Kidney glomerular epithelial cell (primary cell): ENCODE data around the gene MYO18B.

Experiments used
- DNase-seq: peaks from one replicate; lab custom pipeline; 2025; lab: John Stamatoyannopoulos, UW

Gene MYO18B

DNA sequence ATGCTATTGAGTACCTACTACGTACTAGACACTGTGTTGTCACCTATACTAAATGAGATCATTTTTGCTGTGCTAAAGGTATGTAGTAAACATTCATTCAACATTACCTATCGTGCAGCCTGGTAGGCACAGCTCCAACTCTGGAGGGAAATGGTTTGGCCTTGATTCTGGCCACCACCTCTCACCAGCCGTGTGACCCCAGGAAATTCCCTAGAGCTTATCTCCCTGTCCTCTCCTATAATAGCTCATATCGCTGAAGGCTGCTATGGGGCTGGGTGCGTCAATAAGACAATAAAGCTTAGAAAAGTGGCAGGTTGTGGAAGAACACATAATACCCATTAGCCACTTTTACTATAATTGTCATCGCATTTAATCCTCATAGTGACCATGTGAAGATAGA is 107.5 kb downstream of the MYO18B start:
- DNase-seq, result no peak

GRCh38 chr22:25852223-25852622 is 110.2 kb downstream of the MYO18B start:
- no peak for DNase-seq

GRCh38 chr22:25853078-25853477 is 111.1 kb downstream of the MYO18B start:
- no peak for DNase-seq

DNA sequence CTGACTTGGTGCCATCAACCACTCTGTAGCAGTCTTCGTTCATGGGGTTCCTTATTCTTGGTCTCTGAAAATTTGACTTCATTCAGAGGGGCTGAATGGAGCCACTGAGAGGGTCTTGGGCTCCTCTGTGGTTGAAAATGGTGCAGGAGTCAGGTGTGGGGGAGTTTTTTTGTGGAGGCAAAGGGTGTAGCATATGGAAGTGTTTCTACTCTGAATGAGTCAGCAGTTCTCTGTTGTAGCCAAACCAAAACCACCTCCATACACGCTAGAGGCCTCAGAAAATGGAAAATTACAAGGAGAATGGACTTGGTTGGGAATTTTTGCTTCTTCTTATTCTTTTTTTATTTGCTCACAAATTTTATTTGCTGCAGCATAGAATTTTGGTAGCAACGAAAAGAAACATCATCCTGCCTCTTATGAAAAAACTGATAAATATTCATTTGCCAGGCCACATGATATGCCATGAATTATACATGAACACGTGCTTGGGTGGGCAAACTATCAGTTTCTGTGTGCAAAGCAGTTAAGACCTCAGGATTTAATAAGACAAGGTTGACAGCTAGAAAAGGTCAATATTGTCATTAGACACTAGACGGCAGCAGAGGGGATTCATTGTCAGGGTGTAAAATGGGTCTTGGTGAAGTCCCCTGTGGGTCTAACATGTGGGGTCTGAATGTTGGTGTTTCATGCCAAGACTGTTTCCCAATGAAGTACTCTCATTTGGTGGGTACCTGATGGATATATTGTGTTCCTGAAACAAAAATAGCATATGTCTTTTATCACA is 111.7 kb downstream of the MYO18B start:
- no peak for DNase-seq

DNA sequence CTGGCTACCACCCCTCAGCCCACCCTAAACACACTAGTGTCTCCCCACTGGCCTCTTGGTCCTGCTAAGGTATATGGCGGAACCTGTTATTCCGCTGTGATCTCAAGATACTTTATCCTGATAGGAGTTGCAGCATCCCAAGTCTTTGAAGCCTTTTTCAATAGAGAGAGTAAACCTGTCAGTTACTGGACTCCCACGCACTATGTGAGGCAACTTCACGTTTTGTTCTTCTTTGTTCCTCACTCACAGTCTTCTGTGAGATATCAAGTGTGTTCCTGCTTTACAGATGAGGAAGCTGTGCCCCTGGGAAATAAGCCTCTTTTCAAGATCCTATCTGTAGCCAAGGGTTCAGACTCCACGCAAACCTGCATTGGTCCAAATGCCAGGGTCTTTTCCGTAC is 127.8 kb downstream of the MYO18B start:
- DNase-seq, result no peak

DNA sequence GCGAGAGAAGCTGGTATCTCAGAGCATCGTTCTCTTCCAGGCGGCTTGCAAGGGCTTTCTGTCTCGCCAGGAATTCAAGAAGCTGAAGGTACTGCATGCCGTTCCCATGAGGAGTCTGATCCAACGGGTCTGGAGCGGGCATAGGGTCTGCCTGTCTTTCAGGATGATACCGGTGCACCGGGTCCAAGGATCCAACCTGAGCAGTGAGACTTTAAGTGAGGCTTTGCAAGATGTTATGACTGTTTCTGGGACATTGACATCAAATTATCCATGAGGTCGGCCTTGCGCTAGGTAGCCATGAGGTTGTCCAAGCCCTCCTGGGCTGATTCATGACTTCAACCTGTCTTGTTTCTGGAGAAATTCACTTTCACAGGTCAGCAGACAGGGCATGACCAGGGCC is 132.3 kb downstream of the MYO18B start:
- DNase-seq, result no peak

DNA sequence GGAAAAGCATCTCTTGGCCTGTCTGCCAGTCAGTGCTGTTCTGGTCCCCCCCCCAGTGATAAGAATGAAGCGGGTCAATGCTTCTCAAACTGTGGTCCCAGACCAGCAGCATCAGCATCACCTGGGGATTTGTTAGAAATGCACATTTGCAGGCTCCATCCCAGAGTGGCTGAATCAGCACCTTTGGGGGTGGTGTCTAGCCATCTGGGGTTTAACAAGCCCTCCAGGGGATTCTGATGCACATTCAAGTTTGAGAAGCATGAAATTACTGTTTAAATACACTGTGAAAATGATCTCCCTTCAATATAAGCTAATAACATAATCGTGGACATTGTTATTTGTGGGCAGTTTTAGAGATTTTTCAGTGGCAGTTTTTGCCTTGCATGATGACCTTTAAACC is 133.5 kb downstream of the MYO18B start:
- no peak for DNase-seq

- DNase-seq, result no peak
These were observed 134.9 kb downstream of the MYO18B start for GRCh38 chr22:25876871-25877270.

GRCh38 chr22:25878933-25879332 is 136.9 kb downstream of the MYO18B start:
- DNase-seq, result no peak

DNA sequence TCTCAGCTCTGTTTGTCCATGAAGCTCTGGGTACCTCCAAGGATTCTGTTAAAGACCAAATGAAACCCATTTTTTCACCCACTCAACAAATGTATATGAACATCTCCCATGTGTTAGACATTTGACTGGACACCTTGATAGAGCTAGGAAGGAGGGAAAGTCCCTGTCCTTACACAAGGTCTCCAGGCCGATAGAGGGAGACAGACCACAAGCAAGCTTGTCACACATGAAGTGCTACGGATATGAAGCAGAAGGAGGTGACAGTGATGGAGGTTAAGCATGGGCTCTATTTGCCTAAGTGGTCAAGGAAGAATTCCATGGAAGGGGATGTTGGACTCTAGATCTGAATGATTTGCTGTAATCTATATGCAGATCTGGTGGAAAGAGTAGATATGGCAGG is 138.5 kb downstream of the MYO18B start:
- no peak for DNase-seq

- no peak for DNase-seq
These were observed 139.3 kb downstream of the MYO18B start for GRCh38 chr22:25881210-25881755.

- no peak for DNase-seq
These were observed 140.4 kb downstream of the MYO18B start for GRCh38 chr22:25882360-25882759.

- DNase-seq, result no peak
These were observed 141.6 kb downstream of the MYO18B start for GRCh38 chr22:25883482-25884033.

- DNase-seq, result no peak
These were observed 142.1 kb downstream of the MYO18B start for GRCh38 chr22:25884121-25884520.

DNA sequence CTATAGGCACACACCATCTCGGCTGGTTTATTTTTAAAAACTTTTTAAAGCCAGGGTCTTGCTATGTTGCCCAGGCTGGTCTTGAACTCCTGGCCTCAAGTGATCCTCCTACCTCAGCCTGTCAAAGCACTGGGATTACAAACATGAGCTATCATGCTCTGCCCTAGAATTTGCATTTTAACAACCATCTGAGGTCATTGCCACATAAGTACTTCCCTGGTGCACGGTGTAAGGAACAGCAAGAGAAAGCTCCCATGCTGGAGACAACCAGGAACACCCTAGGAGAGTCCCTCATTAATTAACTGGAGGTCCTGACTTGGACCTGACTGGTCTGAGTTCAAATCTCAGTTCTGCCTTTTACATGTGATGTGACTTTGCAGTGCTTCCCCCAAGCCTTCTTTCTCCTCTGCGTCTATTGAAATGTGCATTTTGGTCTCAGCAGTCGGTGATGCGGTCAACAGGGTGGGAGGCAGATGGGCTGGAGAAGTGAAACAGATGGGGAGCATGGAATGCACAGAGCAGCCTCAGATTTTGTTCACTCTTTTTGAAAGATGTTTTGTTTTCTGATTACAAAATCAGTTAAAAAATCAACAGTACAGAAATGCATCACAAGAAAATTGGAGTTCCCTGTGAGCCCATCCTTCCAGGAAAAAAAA is 146.5 kb downstream of the MYO18B start:
- DNase-seq, result no peak

GRCh38 chr22:25890651-25891050 is 148.7 kb downstream of the MYO18B start:
- DNase-seq, result no peak

DNA sequence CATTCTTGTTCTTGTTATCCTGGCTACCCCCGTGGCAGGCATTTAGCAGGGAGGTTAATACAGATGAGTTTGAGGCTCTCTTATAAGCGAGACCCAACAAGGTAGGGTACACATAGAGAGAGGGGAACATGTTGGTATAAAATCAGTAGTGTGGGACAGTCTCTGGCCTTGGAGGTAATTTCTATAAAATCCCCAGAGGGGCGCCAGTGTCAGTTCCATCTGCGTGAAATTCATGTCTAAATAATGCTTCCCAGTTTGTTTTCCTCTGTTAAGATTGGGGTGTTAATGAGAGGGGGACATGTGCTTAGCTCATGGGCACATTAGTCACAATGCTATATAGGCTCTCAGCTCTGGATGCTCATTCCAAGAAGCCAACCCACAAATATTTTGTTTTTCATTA is 150.7 kb downstream of the MYO18B start:
- no peak for DNase-seq

- DNase-seq, result no peak
These were observed 153.7 kb downstream of the MYO18B start for GRCh38 chr22:25895678-25896077.

- DNase-seq, result no peak
These were observed 154.1 kb downstream of the MYO18B start for GRCh38 chr22:25896098-25896497.

DNA sequence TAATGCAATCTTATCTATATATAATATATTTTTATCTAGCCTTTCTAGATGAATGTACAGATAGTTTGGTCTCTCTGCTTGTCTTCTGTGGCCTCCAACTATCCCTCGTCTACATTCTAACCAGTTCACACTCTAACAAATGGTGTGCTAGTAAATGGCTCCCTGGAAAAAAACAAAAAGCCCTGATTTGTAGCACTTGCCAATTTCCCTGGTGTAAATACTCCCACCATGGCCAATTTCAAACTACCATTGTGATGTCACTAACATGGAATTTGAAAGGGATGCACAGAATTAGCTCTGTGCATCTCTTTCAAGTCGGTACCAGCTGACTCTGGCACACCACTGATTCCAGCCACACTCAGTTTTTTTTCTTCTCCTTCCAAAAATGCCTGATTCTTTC is 154.6 kb downstream of the MYO18B start:
- no peak for DNase-seq

DNA sequence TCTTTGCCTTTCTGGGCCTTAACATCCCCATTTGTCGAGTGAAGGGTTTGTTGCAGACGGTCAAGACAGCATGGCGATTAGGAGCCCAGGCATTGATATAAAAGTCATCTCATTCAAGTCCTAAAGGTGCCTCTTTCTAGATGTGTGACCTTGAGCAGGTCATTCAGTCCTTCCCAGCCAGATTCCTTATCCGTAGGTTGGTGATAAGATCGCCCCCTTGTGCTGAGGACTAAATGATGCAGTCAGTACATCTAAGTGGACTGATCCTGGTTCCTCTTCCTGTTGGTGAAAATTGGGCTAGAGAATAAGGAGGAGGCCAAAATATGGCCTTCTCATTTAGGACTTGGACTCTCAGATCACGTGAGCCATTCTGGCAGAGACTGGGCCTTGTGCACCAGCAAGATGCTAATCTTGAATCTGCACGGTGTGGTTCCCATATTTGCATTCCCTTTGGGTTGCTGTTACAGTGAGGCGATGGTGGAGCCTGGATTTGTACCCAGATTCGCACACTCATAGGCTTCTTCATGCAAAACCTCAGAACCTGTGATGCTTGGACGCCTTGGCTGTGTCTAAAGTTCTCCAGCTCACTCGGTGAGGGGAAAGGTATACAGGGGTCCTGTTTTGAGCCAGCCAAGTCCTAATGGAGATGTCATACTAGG is 156.8 kb downstream of the MYO18B start:
- no peak for DNase-seq

DNA sequence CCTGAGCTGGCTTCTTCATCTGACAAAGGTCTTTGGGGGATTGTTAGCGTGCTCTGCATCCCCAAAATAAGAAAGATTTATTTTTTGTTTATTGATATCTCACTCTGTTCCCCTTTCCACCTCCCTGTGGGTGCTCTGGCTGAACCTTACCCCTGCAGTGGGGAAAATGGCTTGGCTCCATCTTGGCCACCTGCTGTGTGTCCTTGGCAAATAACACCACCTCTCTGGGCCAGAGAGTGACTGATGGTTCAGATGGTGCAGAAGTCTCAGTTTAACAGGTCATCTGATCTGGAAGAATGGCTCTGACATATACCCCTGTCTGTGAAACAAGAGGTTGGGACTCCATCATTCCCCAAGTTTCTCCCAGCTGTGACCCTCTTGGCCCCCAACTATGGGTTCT is 157.6 kb downstream of the MYO18B start:
- no peak for DNase-seq

GRCh38 chr22:25900390-25900789 is 158.4 kb downstream of the MYO18B start:
- no peak for DNase-seq
